ENCODE results near the gene PRM1. TPM values are rescaled to one million over a fixed set of nuclear protein-coding genes. Genes with fewer than 3 reads are reported as not detected.

The PRM1 gene
- total RNA-seq, 1 donor from 2014 or later = not detected

GRCh38 chr16:11328172-11329070 is 47.3 kb upstream of the PRM1 start:
- peak; percentile 76 for DNase-seq (ENCODE audit: low spot score)
- Mint-ChIP-seq H3K36me3 (ENCODE audit: low read depth, unreplicated experiment) (no peaks in the 10 kb centered on the region), H3K27ac (ENCODE audit: unreplicated experiment) (peak overlapping the region; percentile 53), H3K27me3 (ENCODE audit: unreplicated experiment) (peaks cover 2% of the 10 kb centered on the region), H3K9me3 (ENCODE audit: unreplicated experiment) (no peaks in the 10 kb centered on the region), H3K4me3 (ENCODE audit: unreplicated experiment) (peak overlapping the region; percentile 62), H3K4me1 (ENCODE audit: unreplicated experiment) (peaks cover 12% of the 10 kb centered on the region)
- no peak for TF ChIP-seq CTCF (IDR thresholded peaks at IDR 0.05; ENCODE audit: unreplicated experiment)

GRCh38 chr16:11327277-11328171 is 46.4 kb upstream of the PRM1 start:
- TF ChIP-seq CTCF (IDR thresholded peaks at IDR 0.05; ENCODE audit: unreplicated experiment) = no peak
- no peaks in the 10 kb centered on the region for H3K36me3 Mint-ChIP-seq (ENCODE audit: low read depth, unreplicated experiment)
- H3K4me3 Mint-ChIP-seq (ENCODE audit: unreplicated experiment) = no peak overlapping the region
- no peaks in the 10 kb centered on the region for H3K9me3 Mint-ChIP-seq (ENCODE audit: unreplicated experiment)
- no peak for DNase-seq (ENCODE audit: low spot score)
- peaks cover 17% of the 10 kb centered on the region for H3K4me1 Mint-ChIP-seq (ENCODE audit: unreplicated experiment)
- H3K27ac Mint-ChIP-seq (ENCODE audit: unreplicated experiment) = no peak overlapping the region
- H3K27me3 Mint-ChIP-seq (ENCODE audit: unreplicated experiment) = peaks cover 4% of the 10 kb centered on the region

- TF ChIP-seq CTCF (IDR thresholded peaks at IDR 0.05; ENCODE audit: unreplicated experiment) = no peak
- peaks cover 4% of the 10 kb centered on the region for H3K27me3 Mint-ChIP-seq (ENCODE audit: unreplicated experiment)
- DNase-seq (ENCODE audit: low spot score) = no peak
- no peak overlapping the region for H3K4me3 Mint-ChIP-seq (ENCODE audit: unreplicated experiment)
- H3K4me1 Mint-ChIP-seq (ENCODE audit: unreplicated experiment) = peaks cover 17% of the 10 kb centered on the region
- H3K36me3 Mint-ChIP-seq (ENCODE audit: low read depth, unreplicated experiment) = no peaks in the 10 kb centered on the region
- no peak overlapping the region for H3K27ac Mint-ChIP-seq (ENCODE audit: unreplicated experiment)
- H3K9me3 Mint-ChIP-seq (ENCODE audit: unreplicated experiment) = no peaks in the 10 kb centered on the region
Measured at GRCh38 chr16:11326737-11327276, 45.7 kb upstream of the PRM1 start.

- DNase-seq (ENCODE audit: low spot score) = no peak
- peaks cover 4% of the 10 kb centered on the region for H3K27me3 Mint-ChIP-seq (ENCODE audit: unreplicated experiment)
- no peak for TF ChIP-seq CTCF (IDR thresholded peaks at IDR 0.05; ENCODE audit: unreplicated experiment)
- peaks cover 17% of the 10 kb centered on the region for H3K4me1 Mint-ChIP-seq (ENCODE audit: unreplicated experiment)
- H3K4me3 Mint-ChIP-seq (ENCODE audit: unreplicated experiment) = no peak overlapping the region
- no peak overlapping the region for H3K27ac Mint-ChIP-seq (ENCODE audit: unreplicated experiment)
- H3K9me3 Mint-ChIP-seq (ENCODE audit: unreplicated experiment) = no peaks in the 10 kb centered on the region
- H3K36me3 Mint-ChIP-seq (ENCODE audit: low read depth, unreplicated experiment) = no peaks in the 10 kb centered on the region
Measured at GRCh38 chr16:11326084-11326736, 45.1 kb upstream of the PRM1 start.
